ENCODE data around the gene MOCS2. TPM values are rescaled to one million over a fixed set of nuclear protein-coding genes. Genes with fewer than 3 reads are reported as not detected.

The MOCS2 gene
- total RNA-seq, 1 donor from 2014 or later: 31.2 TPM

DNA sequence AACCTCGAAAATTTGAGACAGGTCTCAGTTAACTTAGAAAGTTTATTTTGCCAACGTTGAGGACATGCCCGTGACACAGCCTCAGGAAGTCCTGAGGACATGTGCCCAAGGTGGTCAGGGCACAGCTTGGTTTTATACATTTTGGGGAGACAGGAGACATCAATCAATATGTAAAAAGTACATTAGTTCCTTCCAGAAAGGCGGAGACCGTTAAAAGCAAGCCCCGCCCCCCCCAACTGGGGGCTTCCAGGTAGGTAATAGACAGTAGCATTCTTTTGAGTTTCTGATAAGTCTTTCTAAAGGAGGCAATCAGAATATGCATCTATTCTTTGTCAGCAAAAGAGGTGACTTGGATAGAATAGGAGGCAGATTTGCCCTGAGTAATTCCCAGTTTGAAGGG lies 599 bp upstream of the MOCS2 start:
- Mint-ChIP-seq H3K27ac (ENCODE audit: unreplicated experiment) (peak overlapping the region; percentile 68), H3K4me3 (ENCODE audit: unreplicated experiment) (peak overlapping the region; percentile 90), H3K4me1 (ENCODE audit: unreplicated experiment) (peaks cover 20% of the 10 kb centered on the region), H3K27me3 (ENCODE audit: unreplicated experiment) (no peaks in the 10 kb centered on the region), H3K36me3 (ENCODE audit: unreplicated experiment) (peaks cover 14% of the 10 kb centered on the region), H3K9me3 (ENCODE audit: unreplicated experiment) (no peaks in the 10 kb centered on the region)
- no peak for DNase-seq (ENCODE audit: extremely low spot score, unreplicated experiment)
- no peak for TF ChIP-seq CTCF (IDR thresholded peaks at IDR 0.05)

GRCh38 chr5:53109056-53109442 lies 508 bp downstream of the MOCS2 start:
- peaks cover 19% of the 10 kb centered on the region for H3K4me1 Mint-ChIP-seq (ENCODE audit: unreplicated experiment)
- no peak for TF ChIP-seq CTCF (IDR thresholded peaks at IDR 0.05)
- H3K27ac Mint-ChIP-seq (ENCODE audit: unreplicated experiment): peak overlapping the region; percentile 76
- H3K4me3 Mint-ChIP-seq (ENCODE audit: unreplicated experiment): peak overlapping the region; percentile 90
- no peaks in the 10 kb centered on the region for H3K9me3 Mint-ChIP-seq (ENCODE audit: unreplicated experiment)
- H3K36me3 Mint-ChIP-seq (ENCODE audit: unreplicated experiment): peaks cover 17% of the 10 kb centered on the region
- no peak for DNase-seq (ENCODE audit: extremely low spot score, unreplicated experiment)
- H3K27me3 Mint-ChIP-seq (ENCODE audit: unreplicated experiment): no peaks in the 10 kb centered on the region

DNA sequence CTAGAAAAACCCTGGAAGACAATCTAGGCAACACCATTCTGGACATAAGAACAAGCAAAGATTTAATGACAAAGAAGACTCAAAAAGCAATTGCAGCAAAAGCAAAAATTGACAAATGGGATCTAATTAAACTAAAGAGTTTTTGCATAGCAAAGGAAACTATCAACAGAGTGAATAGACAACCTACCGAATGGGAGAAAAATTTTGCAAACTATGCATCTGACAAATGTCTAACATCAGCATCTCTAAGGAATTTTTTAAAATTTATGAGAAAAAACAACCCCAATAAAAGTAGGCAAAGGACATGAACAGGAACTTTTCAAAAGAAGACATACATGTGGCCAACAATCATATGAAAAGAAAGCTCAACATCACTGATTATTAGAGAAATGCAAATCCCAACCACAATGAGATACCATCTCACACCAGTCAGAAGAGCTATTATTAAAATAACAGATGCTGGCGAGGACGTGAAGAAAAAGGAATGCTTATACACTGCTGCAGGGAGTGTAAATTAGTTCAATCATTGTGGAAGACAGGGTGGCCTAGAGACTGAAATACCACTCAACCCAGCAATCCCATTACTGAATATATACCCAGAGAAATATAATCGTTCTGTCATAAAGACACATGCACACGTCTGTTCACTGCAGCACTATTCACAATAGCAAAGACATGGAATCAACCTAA lies 3.8 kb downstream of the MOCS2 start:
- Mint-ChIP-seq H3K9me3 (ENCODE audit: unreplicated experiment) (no peaks in the 10 kb centered on the region), H3K4me3 (ENCODE audit: unreplicated experiment) (no peak overlapping the region), H3K4me1 (ENCODE audit: unreplicated experiment) (peaks cover 19% of the 10 kb centered on the region), H3K27me3 (ENCODE audit: unreplicated experiment) (no peaks in the 10 kb centered on the region), H3K27ac (ENCODE audit: unreplicated experiment) (no peak overlapping the region), H3K36me3 (ENCODE audit: unreplicated experiment) (peaks cover 36% of the 10 kb centered on the region)
- no peak for TF ChIP-seq CTCF (IDR thresholded peaks at IDR 0.05)
- no peak for DNase-seq (ENCODE audit: extremely low spot score, unreplicated experiment)

DNA sequence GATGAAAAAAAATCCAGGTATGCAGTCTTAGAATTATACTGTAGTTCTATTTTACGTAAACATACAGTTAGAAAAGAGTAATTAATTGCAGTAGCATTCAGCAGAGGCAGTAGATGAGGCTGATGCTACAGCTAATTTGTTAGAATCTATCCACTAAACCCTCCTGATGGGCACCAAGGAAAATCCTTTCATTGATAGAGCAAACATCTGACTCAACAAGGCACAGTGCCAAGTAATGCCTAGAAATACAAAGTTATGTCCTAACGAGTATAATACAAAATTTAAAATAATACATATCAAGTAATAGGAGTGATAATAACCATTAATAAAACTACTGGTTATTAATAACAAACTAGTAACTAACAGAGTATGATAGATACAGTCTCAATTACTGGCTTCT lies 9.0 kb downstream of the MOCS2 start:
- peaks cover 17% of the 10 kb centered on the region for H3K4me1 Mint-ChIP-seq (ENCODE audit: unreplicated experiment)
- no peak overlapping the region for H3K27ac Mint-ChIP-seq (ENCODE audit: unreplicated experiment)
- no peak for DNase-seq (ENCODE audit: extremely low spot score, unreplicated experiment)
- TF ChIP-seq CTCF (IDR thresholded peaks at IDR 0.05): no peak
- H3K4me3 Mint-ChIP-seq (ENCODE audit: unreplicated experiment): no peak overlapping the region
- peaks cover 48% of the 10 kb centered on the region for H3K36me3 Mint-ChIP-seq (ENCODE audit: unreplicated experiment)
- H3K27me3 Mint-ChIP-seq (ENCODE audit: unreplicated experiment): no peaks in the 10 kb centered on the region
- no peaks in the 10 kb centered on the region for H3K9me3 Mint-ChIP-seq (ENCODE audit: unreplicated experiment)

DNA sequence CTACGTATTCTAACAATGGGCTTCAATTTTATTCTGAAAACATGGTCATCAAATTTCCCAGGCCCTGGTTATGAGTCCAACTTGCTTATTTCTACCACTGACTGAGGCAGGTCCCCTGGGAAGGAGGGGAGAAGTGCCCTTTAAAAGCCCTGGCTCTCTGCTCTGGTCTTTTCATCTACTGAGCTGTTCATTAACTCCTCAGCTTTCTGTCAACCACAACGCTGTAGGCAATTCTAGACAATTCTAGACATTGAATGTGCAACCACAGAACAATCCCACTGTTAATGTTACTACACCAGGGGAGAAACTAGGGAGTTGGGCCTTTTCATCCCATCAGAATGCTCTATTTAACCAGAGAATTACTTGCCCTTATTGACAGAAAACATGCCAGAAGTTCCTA lies 10.0 kb downstream of the MOCS2 start:
- TF ChIP-seq CTCF (IDR thresholded peaks at IDR 0.05): no peak
- H3K9me3 Mint-ChIP-seq (ENCODE audit: unreplicated experiment): no peaks in the 10 kb centered on the region
- peak overlapping the region; percentile 54 for H3K27ac Mint-ChIP-seq (ENCODE audit: unreplicated experiment)
- H3K4me1 Mint-ChIP-seq (ENCODE audit: unreplicated experiment): peaks cover 17% of the 10 kb centered on the region
- peaks cover 39% of the 10 kb centered on the region for H3K36me3 Mint-ChIP-seq (ENCODE audit: unreplicated experiment)
- DNase-seq (ENCODE audit: extremely low spot score, unreplicated experiment): no peak
- H3K27me3 Mint-ChIP-seq (ENCODE audit: unreplicated experiment): no peaks in the 10 kb centered on the region
- H3K4me3 Mint-ChIP-seq (ENCODE audit: unreplicated experiment): no peak overlapping the region

All from osteocyte (in vitro differentiated cells).